ENCODE measurements around the gene ANKRD13B.

GRCh38 chr17:29582254-29582765 lies 10.6 kb upstream of the ANKRD13B start:
- TF ChIP-seq CTCF (IDR thresholded peaks at IDR 0.05) (no peak), ZFX (IDR thresholded peaks at IDR 0.05; ENCODE audit: borderline replicate concordance) (no peak)
